Left lung (tissue), 10 donors: ENCODE measurements around the gene TKTL1. TPM values are rescaled to one million over a fixed set of nuclear protein-coding genes. Genes with fewer than 3 reads are reported as not detected.
"Not testable (repeated sequence)": the region's sequence is repeated elsewhere in the genome, so short reads cannot be mapped to it uniquely, and the experiment has no call there.

Experiments
- ATAC-seq: fragments of 200-7000 bp; cut with Tn5 transposase; one replicate; pipeline ENCODE4 v1.9.1; 2020; ENCODE audit warnings: moderate library complexity
- DNase-seq, 4 donors: peaks; one replicate each; pipeline ENCODE4 v3.0.0-alpha.2; 2013 to 2020
- H3K27ac ChIP-seq, 2 donors: fragments of 200-600 bp; sonication (generic) in 1 of 2; one replicate each; pipeline versions ENCODE4 v1.5.0 to v1.8.0; 2020 to 2021
- H3K27me3 ChIP-seq, 2 donors: fragments of 200-600 bp; sonication (generic) in 1 of 2; one replicate each; pipeline versions ENCODE4 v1.5.0 to v1.8.0; 2020 to 2021
- H3K36me3 ChIP-seq, 2 donors: fragments of 200-600 bp; sonication (generic) in 1 of 2; one replicate each; pipeline versions ENCODE4 v1.5.0 to v1.8.0; 2020 to 2021
- H3K4me1 ChIP-seq, 2 donors: fragments of 200-600 bp; one replicate each; pipeline ENCODE4 v1.8.0; 2021
- H3K4me3 ChIP-seq, 2 donors: fragments of 200-600 bp; sonication (generic) in 1 of 2; one replicate each; pipeline versions ENCODE4 v1.5.0 to v1.8.0; 2020 to 2021; ENCODE audit warnings: mild to moderate bottlenecking in 1 of 2
- H3K9me3 ChIP-seq, 2 donors: fragments of 200-600 bp; sonication (generic) in 1 of 2; one replicate each; pipeline versions ENCODE4 v1.5.0 to v1.8.0; 2020 to 2021
- intact Hi-C, 2 donors: fragments of 100-400 bp; cut with DNase I; formaldehyde crosslinking; loops; one replicate each; pipeline versions ENCODE4 v1.11.2 to v1.14.2; 2022
- polyA plus RNA-seq, 6 donors: library from polyadenylated mRNA; unstranded; fragments of 120-200 nt; gene quantifications; one replicate each; pipeline ENCODE4 v1.2.1, GENCODE V29; 2013; ENCODE audit not compliant: insufficient read length in 6 of 6
- total RNA-seq, 2 donors: library from RNA; stranded (reverse); fragmentation: NEBNext Ultra II Directional; extraction: Animal tissue kit (Norgen Biotek cat#: 25700); gene quantifications; one replicate each; pipeline ENCODE4 v1.2.1, GENCODE V29; 2021
- TF ChIP-seq, protein P1 (sequence below), 2 donors: fragments of 200-600 bp; sonication (generic) in 1 of 2; IDR thresholded peaks; one replicate each; pipeline versions ENCODE4 v1.5.0 to v1.8.0; 2021; ENCODE audit warnings: antibody characterized with exemption in 2 of 2
- donor health status: DM: no; HTN: yes; CAD: no.
- donor health status: DM: no; HTN: no; CAD: no.

The TKTL1 gene
- total and polyA plus RNA-seq, 8 donors, result 0.27 to 0.52 (median 0.43) TPM; not detected in 1

DNA sequence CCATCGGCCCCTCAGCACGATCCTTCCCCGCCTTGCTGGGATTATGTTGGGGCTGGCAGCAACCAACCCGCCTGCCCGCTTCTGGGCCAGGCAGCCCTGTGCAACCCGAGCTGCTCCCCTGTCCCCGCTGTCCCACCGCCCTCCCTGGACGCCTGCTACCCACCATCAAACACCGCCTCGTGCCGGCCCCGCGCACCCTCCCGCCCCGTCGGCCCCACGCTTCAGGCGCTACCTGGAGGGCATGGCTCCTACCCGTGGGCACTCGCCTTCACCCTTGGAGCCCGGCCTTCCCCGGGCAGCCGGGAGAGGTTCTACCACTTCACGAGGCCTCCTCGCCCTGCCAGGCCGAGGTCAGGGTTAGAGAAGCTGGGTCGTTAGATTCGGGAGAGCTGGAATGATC, 37.0 kb downstream of the TKTL1 start:
- intact Hi-C loops, result no loop called here
- Histone ChIP-seq H3K36me3 (no peaks in the 10 kb centered on the region), H3K27me3 (no peaks in the 10 kb centered on the region), H3K27ac (no peak overlapping the region), H3K9me3 (no peaks in the 10 kb centered on the region), H3K4me1 (peaks cover 0 to 2% of the 10 kb centered on the region in 2 donors), H3K4me3 (no peak overlapping the region)
- TF ChIP-seq, protein P1, sequence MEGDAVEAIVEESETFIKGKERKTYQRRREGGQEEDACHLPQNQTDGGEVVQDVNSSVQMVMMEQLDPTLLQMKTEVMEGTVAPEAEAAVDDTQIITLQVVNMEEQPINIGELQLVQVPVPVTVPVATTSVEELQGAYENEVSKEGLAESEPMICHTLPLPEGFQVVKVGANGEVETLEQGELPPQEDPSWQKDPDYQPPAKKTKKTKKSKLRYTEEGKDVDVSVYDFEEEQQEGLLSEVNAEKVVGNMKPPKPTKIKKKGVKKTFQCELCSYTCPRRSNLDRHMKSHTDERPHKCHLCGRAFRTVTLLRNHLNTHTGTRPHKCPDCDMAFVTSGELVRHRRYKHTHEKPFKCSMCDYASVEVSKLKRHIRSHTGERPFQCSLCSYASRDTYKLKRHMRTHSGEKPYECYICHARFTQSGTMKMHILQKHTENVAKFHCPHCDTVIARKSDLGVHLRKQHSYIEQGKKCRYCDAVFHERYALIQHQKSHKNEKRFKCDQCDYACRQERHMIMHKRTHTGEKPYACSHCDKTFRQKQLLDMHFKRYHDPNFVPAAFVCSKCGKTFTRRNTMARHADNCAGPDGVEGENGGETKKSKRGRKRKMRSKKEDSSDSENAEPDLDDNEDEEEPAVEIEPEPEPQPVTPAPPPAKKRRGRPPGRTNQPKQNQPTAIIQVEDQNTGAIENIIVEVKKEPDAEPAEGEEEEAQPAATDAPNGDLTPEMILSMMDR (IDR thresholded peaks at IDR 0.05), result no peak
- ATAC-seq (no peak), DNase-seq (no peak)

DNA sequence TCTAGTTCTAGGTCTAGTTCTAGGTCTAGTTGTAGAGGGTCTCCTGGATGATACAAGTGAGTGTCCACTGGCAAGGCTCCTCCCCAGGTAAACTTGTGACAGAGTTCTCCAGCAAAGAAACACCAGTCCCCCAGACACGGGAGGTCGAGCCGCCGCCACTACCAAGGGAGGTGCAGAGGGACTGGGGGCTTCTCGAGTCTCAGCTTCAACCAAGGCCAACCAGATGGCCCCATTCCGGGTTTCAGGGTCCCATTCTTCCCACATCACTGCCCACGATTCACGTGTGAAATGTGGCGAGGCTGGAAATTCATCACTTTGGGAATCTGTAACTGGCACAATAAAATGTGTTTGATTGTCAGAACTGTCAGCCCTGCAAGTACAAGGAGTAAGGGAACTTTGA, 37.5 kb downstream of the TKTL1 start:
- ATAC-seq, result no peak
- H3K27ac ChIP-seq, result no peak overlapping the region
- no peaks in the 10 kb centered on the region for H3K36me3 ChIP-seq
- H3K4me3 ChIP-seq, result no peak overlapping the region
- H3K27me3 ChIP-seq, result no peaks in the 10 kb centered on the region
- intact Hi-C loops, result no loop called here
- no peak for DNase-seq
- no peaks in the 10 kb centered on the region for H3K9me3 ChIP-seq
- H3K4me1 ChIP-seq, result no peaks in the 10 kb centered on the region
- TF ChIP-seq, protein P1 (IDR thresholded peaks at IDR 0.05), result no peak

DNA sequence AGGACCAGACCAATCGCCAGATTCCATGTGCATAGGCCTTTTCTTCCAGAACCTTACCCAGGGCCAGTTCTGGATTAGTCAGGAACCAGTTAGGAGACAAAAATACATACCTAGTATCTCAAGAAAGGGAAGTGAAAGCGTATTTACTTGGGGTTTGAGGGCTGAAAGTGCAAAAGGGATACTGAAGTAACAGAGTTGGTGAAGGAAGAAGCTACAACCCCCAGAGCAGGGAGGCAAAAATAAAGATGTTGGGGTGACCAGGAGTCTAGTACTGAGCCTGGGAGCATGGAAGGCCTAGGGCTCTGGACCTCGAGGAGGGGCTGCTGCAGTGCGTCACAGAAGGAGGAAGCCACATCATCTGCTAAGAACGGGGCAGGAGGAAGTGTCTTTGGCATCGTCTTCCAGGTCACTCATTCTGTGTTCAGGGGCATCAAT, 38.3 kb downstream of the TKTL1 start:
- DNase-seq, result no peak
- ATAC-seq, result no peak
- no peaks in the 10 kb centered on the region for H3K9me3 ChIP-seq

DNA sequence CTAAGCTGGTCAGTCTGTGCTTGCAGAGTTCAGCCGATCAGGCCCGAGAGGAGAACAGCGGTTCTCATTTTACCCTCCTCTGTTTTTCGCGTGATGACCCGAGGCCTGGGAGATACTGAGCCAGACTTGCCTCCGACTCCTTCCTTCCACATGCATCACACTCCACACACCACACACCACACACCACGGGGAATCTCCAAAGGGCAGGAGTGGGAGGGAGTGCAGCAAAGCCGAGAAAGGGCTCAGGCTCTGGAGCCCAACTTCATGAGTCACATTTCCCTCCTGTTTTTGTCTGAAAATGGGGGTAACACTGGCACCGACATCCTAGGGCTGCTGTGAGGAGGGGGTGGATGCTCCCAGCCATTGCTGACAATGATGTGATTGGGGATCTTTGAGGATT, 38.9 kb downstream of the TKTL1 start:
- Histone ChIP-seq H3K4me1 (no peaks in the 10 kb centered on the region), H3K27me3 (no peaks in the 10 kb centered on the region), H3K4me3 (no peak overlapping the region), H3K36me3 (no peaks in the 10 kb centered on the region), H3K27ac (no peak overlapping the region), H3K9me3 (no peaks in the 10 kb centered on the region)
- ATAC-seq (no peak), DNase-seq (no peak)
- intact Hi-C loops, result no loop called here
- TF ChIP-seq, protein P1 (IDR thresholded peaks at IDR 0.05), result no peak

More for the DNA sequence above, 38.3 kb downstream of the TKTL1 start:
- intact Hi-C loops, result no loop called here
- H3K27ac ChIP-seq, result no peak overlapping the region
- no peaks in the 10 kb centered on the region for H3K36me3 ChIP-seq
- TF ChIP-seq, protein P1 (IDR thresholded peaks at IDR 0.05), result no peak
- no peaks in the 10 kb centered on the region for H3K27me3 ChIP-seq
- no peaks in the 10 kb centered on the region for H3K4me1 ChIP-seq
- H3K4me3 ChIP-seq, result no peak overlapping the region

DNA sequence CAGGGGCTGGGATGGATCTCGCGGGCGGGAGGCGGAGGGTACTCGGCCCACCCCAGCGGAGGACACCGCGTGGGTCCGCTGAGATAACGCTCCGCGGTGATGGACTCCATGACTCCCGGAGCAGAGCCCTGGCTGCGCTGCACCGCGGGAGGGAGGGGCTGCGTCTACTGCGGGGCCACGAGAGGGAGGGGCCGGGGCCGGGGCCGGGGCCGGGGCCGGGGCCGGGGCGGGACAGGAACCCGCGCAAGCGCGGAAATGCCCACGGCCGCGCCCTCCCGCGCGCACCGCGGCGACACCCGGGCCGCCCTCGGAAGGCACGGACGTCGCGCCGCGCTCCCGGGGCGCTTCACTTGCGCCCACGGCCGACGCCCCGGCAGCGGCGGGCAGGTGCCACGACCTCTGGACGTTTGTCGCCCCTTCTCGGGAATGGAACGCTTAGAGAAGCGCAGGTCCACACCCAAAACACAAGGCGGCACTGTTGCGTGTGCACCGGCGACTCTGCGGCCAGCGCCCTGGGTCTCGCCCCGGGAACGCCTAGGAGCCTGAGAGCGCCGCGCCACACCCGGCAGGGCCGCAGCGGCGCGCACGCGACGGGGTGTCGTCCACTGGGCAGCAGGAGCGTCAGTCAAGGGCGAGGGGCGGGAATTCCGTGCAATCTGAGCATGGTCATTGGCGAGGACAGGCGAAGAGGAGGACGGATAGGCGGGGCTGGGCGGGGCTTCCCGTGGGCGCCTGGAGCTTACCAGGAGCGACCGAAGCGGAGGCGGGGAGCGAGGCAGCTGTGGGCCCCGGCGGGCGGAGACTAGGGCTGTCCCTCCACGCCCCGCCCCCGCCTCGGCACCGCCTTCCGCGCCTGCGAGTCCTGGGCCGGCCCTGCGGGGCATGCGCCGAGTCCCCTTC, 46.1 kb downstream of the TKTL1 start:
- H3K36me3 ChIP-seq, H3K4me3 ChIP-seq, H3K4me1 ChIP-seq, H3K9me3 ChIP-seq, DNase-seq, intact Hi-C loops, H3K27ac ChIP-seq, H3K27me3 ChIP-seq: not testable (repeated sequence)
- peak; percentile 87 for ATAC-seq

DNA sequence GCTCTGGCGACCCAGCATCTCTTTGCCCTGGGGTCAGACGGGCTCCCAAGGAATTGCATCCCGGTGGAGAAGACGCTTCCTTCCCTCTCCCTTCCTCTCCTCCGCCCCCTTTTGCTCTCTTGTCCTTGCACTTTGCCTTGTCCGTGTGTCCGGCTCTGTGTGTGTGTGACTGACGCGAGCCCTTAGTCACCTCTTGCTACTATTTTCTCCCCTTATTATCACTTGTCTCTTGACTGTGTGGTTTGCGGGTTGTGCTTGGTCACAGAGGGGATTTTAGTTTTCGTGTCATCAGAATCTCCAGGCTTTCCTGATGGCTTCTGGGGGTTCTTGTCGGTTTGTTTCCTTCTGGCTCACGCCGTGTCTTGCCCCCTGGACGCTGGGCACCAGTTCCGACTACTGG, 47.5 kb downstream of the TKTL1 start:
- H3K36me3 ChIP-seq, result not testable (repeated sequence)

DNA sequence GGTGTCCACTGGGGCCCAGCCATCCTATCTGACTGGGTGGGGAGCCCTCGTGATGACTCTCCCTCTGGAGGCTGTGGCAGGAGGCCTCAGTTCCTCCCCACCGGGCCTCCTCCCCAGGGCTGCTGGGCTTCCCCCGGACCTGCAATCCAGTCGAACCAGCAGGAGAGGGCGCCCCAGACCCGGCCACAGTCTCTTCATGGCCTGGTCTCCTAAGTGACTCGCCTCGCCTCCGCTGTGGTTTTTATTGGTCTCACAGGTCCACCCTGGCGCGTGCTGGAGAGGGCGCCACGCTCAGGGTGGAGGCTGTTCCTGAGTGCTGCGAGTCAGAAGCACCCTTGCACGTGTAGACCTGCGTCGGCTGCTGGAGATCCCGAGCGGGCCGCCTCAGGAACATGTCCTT, 48.0 kb downstream of the TKTL1 start:
- H3K36me3 ChIP-seq, H3K4me3 ChIP-seq, DNase-seq, intact Hi-C loops, H3K9me3 ChIP-seq, H3K4me1 ChIP-seq, H3K27me3 ChIP-seq, H3K27ac ChIP-seq: not testable (repeated sequence)
- ATAC-seq, result peak; percentile 57

More for the DNA sequence above, 47.5 kb downstream of the TKTL1 start:
- H3K27ac ChIP-seq, DNase-seq, H3K4me1 ChIP-seq, H3K27me3 ChIP-seq, intact Hi-C loops, H3K9me3 ChIP-seq, H3K4me3 ChIP-seq: not testable (repeated sequence)
- ATAC-seq, result peak; percentile 2
